ENCODE measurements around the gene SPDEF. TPM values are rescaled to one million over a fixed set of nuclear protein-coding genes. Genes with fewer than 3 reads are reported as not detected.

SPDEF gene
- total and polyA plus RNA-seq, 10 of the 15 experiments (the other 5 are each of a cell fraction or from before 2014, with no cell fraction given): not detected

DNA sequence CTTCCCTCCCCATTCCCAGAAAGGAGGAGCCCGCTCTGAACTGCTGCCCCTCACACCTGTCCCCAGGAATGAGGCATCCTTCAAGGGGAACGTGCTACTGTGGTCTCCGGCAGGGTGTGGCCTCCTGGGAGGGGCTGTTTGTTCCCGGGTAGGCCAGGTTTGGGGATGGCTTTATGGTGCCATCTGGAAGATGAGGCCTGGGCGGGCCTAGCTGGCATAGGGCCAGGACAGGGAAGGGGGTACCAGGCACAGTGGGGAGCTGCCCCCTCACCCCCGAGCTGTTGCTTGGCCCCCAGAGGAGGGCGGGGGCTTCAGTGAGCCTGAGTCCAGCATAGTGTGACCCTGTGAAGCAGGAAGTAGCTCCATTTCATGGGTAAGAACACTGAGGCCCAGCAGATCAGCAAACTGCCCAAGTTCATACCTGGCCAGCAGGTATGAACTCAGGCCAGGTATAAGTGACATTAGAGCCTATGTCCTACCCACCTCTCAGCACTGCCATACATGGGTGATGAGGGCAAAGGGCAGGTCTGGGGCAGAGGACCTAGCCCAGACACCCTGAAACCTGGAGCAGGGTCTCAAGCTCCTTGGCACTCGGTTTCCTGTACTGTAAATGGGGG, 17.5 kb upstream of the SPDEF start:
- no peak for ATAC-seq
- Histone ChIP-seq H2AFZ (ENCODE audit: control insufficient read depth, low read depth, low read length) (no peak overlapping the region), H3K4me1 (ENCODE audit: control insufficient read depth, insufficient read depth, low read length) (no peaks in the 10 kb centered on the region), H3K27me3 (replicated peaks in 1 of 2; ENCODE audit: control insufficient read depth in 2 of 2, insufficient read depth in 2 of 2, low read length in 1 of 2) (no peaks in the 10 kb centered on the region), H3K4me2 (ENCODE audit: control insufficient read depth, insufficient read depth) (no peak overlapping the region), H4K20me1 (ENCODE audit: control insufficient read depth, insufficient read depth) (no peaks in the 10 kb centered on the region), H3K36me3 (ENCODE audit: control insufficient read depth in 2 of 2, insufficient read depth in 2 of 2, low read length in 1 of 2) (no peaks in the 10 kb centered on the region), H3K4me3 (no peak overlapping the region), H3K79me2 (ENCODE audit: control insufficient read depth, insufficient read depth, low read length) (no peaks in the 10 kb centered on the region), H3K27ac (ENCODE audit: control insufficient read depth, insufficient read depth) (no peak overlapping the region), H3K9me3 (replicated peaks; ENCODE audit: control insufficient read depth, insufficient read depth, low read length) (no peaks in the 10 kb centered on the region), H3K9ac (ENCODE audit: control insufficient read depth, insufficient read depth, low read length) (no peak overlapping the region)
- intact Hi-C loops (cut with micrococcal nuclease; ENCODE audit: unreplicated experiment) (no loop called here), in situ Hi-C loops (cut with MboI) (no loop called here)
- ChIA-PET CTCF (interaction anchor here (1.3 kb wide), 1 partner anchor 36 kb away, joined by 3 read pairs; no protein-coding TSS in a partner anchor), RAD21 (ENCODE audit: unreplicated experiment) (no interaction called here), POLR2A (no interaction called here), SMC1A (ENCODE audit: uncharacterized antibody, unreplicated experiment) (interaction anchor here (1.2 to 1.7 kb wide), 3 partner anchors 17 to 113 kb away, joined by 3 to 4 read pairs (median 3); no protein-coding TSS in a partner anchor)
- 58% methylated on average over 8 of the region's 8 CpGs for WGBS (ENCODE audit: insufficient coverage, insufficient replicate concordance, low lambda C conversion rate, missing lambda C conversion rate)
- no peak for FAIRE-seq
- no TSS peak for BruUV-seq (replicated peaks)
- DNase-seq (ENCODE audit: low read depth, low spot score): no peak
- TF ChIP-seq SPI1 (IDR thresholded peaks at IDR 0.05; ENCODE audit: borderline replicate concordance, insufficient read depth, low read depth, low read length): no peak
- TF ChIP-seq SIX5 (IDR thresholded peaks at IDR 0.05; ENCODE audit: low read depth, low read length, severe bottlenecking): no peak
- TF ChIP-seq CHD2 (IDR thresholded peaks at IDR 0.05; ENCODE audit: borderline replicate concordance, low read depth, low read length): no peak
- no peak for TF ChIP-seq BACH1 (IDR thresholded peaks at IDR 0.05; ENCODE audit: borderline replicate concordance)
- TF ChIP-seq, protein P1, sequence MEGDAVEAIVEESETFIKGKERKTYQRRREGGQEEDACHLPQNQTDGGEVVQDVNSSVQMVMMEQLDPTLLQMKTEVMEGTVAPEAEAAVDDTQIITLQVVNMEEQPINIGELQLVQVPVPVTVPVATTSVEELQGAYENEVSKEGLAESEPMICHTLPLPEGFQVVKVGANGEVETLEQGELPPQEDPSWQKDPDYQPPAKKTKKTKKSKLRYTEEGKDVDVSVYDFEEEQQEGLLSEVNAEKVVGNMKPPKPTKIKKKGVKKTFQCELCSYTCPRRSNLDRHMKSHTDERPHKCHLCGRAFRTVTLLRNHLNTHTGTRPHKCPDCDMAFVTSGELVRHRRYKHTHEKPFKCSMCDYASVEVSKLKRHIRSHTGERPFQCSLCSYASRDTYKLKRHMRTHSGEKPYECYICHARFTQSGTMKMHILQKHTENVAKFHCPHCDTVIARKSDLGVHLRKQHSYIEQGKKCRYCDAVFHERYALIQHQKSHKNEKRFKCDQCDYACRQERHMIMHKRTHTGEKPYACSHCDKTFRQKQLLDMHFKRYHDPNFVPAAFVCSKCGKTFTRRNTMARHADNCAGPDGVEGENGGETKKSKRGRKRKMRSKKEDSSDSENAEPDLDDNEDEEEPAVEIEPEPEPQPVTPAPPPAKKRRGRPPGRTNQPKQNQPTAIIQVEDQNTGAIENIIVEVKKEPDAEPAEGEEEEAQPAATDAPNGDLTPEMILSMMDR (IDR thresholded peaks at IDR 0.05 in 2 of 3, conservative IDR thresholded peaks at IDR 0.05 in 1 of 3; ENCODE audit: control insufficient read depth in 2 of 3, extremely low read depth in 1 of 3, insufficient read depth in 1 of 3, low read depth in 3 of 3, low read length in 3 of 3): no peak
- TF ChIP-seq, protein P2, sequence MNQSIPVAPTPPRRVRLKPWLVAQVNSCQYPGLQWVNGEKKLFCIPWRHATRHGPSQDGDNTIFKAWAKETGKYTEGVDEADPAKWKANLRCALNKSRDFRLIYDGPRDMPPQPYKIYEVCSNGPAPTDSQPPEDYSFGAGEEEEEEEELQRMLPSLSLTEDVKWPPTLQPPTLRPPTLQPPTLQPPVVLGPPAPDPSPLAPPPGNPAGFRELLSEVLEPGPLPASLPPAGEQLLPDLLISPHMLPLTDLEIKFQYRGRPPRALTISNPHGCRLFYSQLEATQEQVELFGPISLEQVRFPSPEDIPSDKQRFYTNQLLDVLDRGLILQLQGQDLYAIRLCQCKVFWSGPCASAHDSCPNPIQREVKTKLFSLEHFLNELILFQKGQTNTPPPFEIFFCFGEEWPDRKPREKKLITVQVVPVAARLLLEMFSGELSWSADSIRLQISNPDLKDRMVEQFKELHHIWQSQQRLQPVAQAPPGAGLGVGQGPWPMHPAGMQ (IDR thresholded peaks at IDR 0.05; ENCODE audit: borderline replicate concordance): no peak
- TF ChIP-seq, protein P3, sequence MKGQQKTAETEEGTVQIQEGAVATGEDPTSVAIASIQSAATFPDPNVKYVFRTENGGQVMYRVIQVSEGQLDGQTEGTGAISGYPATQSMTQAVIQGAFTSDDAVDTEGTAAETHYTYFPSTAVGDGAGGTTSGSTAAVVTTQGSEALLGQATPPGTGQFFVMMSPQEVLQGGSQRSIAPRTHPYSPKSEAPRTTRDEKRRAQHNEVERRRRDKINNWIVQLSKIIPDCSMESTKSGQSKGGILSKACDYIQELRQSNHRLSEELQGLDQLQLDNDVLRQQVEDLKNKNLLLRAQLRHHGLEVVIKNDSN (IDR thresholded peaks at IDR 0.05; ENCODE audit: borderline replicate concordance, extremely low read length, insufficient read depth, low read depth, low read length): no peak
- TF ChIP-seq, protein P4, sequence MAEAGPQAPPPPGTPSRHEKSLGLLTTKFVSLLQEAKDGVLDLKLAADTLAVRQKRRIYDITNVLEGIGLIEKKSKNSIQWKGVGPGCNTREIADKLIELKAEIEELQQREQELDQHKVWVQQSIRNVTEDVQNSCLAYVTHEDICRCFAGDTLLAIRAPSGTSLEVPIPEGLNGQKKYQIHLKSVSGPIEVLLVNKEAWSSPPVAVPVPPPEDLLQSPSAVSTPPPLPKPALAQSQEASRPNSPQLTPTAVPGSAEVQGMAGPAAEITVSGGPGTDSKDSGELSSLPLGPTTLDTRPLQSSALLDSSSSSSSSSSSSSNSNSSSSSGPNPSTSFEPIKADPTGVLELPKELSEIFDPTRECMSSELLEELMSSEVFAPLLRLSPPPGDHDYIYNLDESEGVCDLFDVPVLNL (IDR thresholded peaks at IDR 0.05; ENCODE audit: low read depth, low read length): no peak
- TF ChIP-seq RAD21 (IDR thresholded peaks at IDR 0.05; ENCODE audit: insufficient read depth, low read depth, low read length): no peak
- TF ChIP-seq, protein P5, sequence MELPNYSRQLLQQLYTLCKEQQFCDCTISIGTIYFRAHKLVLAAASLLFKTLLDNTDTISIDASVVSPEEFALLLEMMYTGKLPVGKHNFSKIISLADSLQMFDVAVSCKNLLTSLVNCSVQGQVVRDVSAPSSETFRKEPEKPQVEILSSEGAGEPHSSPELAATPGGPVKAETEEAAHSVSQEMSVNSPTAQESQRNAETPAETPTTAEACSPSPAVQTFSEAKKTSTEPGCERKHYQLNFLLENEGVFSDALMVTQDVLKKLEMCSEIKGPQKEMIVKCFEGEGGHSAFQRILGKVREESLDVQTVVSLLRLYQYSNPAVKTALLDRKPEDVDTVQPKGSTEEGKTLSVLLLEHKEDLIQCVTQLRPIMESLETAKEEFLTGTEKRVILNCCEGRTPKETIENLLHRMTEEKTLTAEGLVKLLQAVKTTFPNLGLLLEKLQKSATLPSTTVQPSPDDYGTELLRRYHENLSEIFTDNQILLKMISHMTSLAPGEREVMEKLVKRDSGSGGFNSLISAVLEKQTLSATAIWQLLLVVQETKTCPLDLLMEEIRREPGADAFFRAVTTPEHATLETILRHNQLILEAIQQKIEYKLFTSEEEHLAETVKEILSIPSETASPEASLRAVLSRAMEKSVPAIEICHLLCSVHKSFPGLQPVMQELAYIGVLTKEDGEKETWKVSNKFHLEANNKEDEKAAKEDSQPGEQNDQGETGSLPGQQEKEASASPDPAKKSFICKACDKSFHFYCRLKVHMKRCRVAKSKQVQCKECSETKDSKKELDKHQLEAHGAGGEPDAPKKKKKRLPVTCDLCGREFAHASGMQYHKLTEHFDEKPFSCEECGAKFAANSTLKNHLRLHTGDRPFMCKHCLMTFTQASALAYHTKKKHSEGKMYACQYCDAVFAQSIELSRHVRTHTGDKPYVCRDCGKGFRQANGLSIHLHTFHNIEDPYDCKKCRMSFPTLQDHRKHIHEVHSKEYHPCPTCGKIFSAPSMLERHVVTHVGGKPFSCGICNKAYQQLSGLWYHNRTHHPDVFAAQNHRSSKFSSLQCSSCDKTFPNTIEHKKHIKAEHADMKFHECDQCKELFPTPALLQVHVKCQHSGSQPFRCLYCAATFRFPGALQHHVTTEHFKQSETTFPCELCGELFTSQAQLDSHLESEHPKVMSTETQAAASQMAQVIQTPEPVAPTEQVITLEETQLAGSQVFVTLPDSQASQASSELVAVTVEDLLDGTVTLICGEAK (IDR thresholded peaks at IDR 0.05; ENCODE audit: borderline replicate concordance): no peak
- TF ChIP-seq RFX5 (IDR thresholded peaks at IDR 0.05; ENCODE audit: low read depth, low read length): no peak
- no peak for TF ChIP-seq SREBF1 (IDR thresholded peaks at IDR 0.05; ENCODE audit: low read length)
- no peak for TF ChIP-seq FOS (IDR thresholded peaks at IDR 0.05; ENCODE audit: borderline replicate concordance, extremely low read depth, insufficient read length)
- no peak for TF ChIP-seq CREB1 (IDR thresholded peaks at IDR 0.05; ENCODE audit: low read depth)

Data from GM12878 (cell line).